Measurements from ENCODE around the gene TINAGL1. TPM values are rescaled to one million over a fixed set of nuclear protein-coding genes. Genes with fewer than 3 reads are reported as not detected.

Gene TINAGL1
- total RNA-seq, 2 donors from 2014 or later, result not detected

- no peaks in the 10 kb centered on the region for H3K9me3 Mint-ChIP-seq
- H3K4me3 Mint-ChIP-seq, result no peak overlapping the region
- peaks cover 13 to 15% of the 10 kb centered on the region in 2 donors for H3K4me1 Mint-ChIP-seq (ENCODE audit: low read depth in 2 of 2)
- DNase-seq (ENCODE audit: low spot score) (no peak), ATAC-seq (no peak)
- peaks cover 6% of the 10 kb centered on the region for H3K36me3 Mint-ChIP-seq
- H3K27ac Mint-ChIP-seq, result no peak overlapping the region
- H3K27me3 Mint-ChIP-seq, result no peaks in the 10 kb centered on the region
Measured at GRCh38 chr1:31626223-31627207, 50.2 kb downstream of the TINAGL1 start.

- no peak for ATAC-seq
- no peak overlapping the region for H3K27ac Mint-ChIP-seq
Measured at GRCh38 chr1:31627301-31627929, 51.1 kb downstream of the TINAGL1 start.

GRCh38 chr1:31627930-31628559, 51.7 kb downstream of the TINAGL1 start:
- H3K36me3 Mint-ChIP-seq, result peaks cover 6% of the 10 kb centered on the region
- H3K4me1 Mint-ChIP-seq (ENCODE audit: low read depth in 2 of 2), result peaks cover 7 to 8% of the 10 kb centered on the region in 2 donors
- H3K27me3 Mint-ChIP-seq, result no peaks in the 10 kb centered on the region
- no peak overlapping the region for H3K27ac Mint-ChIP-seq
- DNase-seq (ENCODE audit: low spot score), result no peak
- H3K4me3 Mint-ChIP-seq, result no peak overlapping the region
- no peak for ATAC-seq
- H3K9me3 Mint-ChIP-seq, result no peaks in the 10 kb centered on the region

More at GRCh38 chr1:31627301-31627929, 51.1 kb downstream of the TINAGL1 start:
- Mint-ChIP-seq H3K4me3 (no peak overlapping the region), H3K36me3 (peaks cover 6% of the 10 kb centered on the region), H3K27me3 (no peaks in the 10 kb centered on the region), H3K9me3 (no peaks in the 10 kb centered on the region), H3K4me1 (ENCODE audit: low read depth in 2 of 2) (peaks cover 7 to 8% of the 10 kb centered on the region in 2 donors)
- DNase-seq (ENCODE audit: low spot score), result no peak

GRCh38 chr1:31628931-31629556, 52.7 kb downstream of the TINAGL1 start:
- H3K36me3 Mint-ChIP-seq, result peaks cover 6% of the 10 kb centered on the region
- H3K27ac Mint-ChIP-seq, result no peak overlapping the region
- DNase-seq (ENCODE audit: low spot score) (no peak), ATAC-seq (no peak)
- no peak overlapping the region for H3K4me3 Mint-ChIP-seq
- no peaks in the 10 kb centered on the region for H3K27me3 Mint-ChIP-seq
- peaks cover 1 to 5% of the 10 kb centered on the region in 2 donors for H3K4me1 Mint-ChIP-seq (ENCODE audit: low read depth in 2 of 2)
- no peaks in the 10 kb centered on the region for H3K9me3 Mint-ChIP-seq

GRCh38 chr1:31632649-31633048, 56.3 kb downstream of the TINAGL1 start:
- no peak for DNase-seq (ENCODE audit: low spot score)
- Mint-ChIP-seq H3K36me3 (peaks cover 6% of the 10 kb centered on the region), H3K27ac (no peak overlapping the region), H3K27me3 (no peaks in the 10 kb centered on the region), H3K4me3 (no peak overlapping the region), H3K4me1 (ENCODE audit: low read depth in 2 of 2) (peaks cover 17 to 18% of the 10 kb centered on the region in 2 donors), H3K9me3 (no peaks in the 10 kb centered on the region)
- ATAC-seq, result no peak

GRCh38 chr1:31633117-31633516, 56.8 kb downstream of the TINAGL1 start:
- peaks cover 21 to 22% of the 10 kb centered on the region in 2 donors for H3K4me1 Mint-ChIP-seq (ENCODE audit: low read depth in 2 of 2)
- H3K9me3 Mint-ChIP-seq, result no peaks in the 10 kb centered on the region
- no peak for ATAC-seq
- peaks cover 6% of the 10 kb centered on the region for H3K36me3 Mint-ChIP-seq
- no peak overlapping the region for H3K27ac Mint-ChIP-seq
- DNase-seq (ENCODE audit: low spot score), result no peak
- H3K27me3 Mint-ChIP-seq, result no peaks in the 10 kb centered on the region
- H3K4me3 Mint-ChIP-seq, result no peak overlapping the region

Other genes with a start within 250 kb of the TINAGL1 start
- not detected for gene FABP3, start 203.4 kb upstream of the TINAGL1 start, total RNA-seq
- gene SERINC2, start 163.3 kb upstream of the TINAGL1 start, total RNA-seq, result under 1 TPM; 0.19 to 0.56 TPM
- not detected for gene HCRTR1, start 41.2 kb downstream of the TINAGL1 start, total RNA-seq
- gene PEF1, start 68.4 kb downstream of the TINAGL1 start, total RNA-seq, result 10 to 100 TPM; 45.5 to 55.9 TPM
- 1 to 10 TPM in 1 of 2 donors, under 1 TPM in 1; 0.73 to 1.6 TPM for gene COL16A1, start 127.5 kb downstream of the TINAGL1 start, total RNA-seq
- 1 to 10 TPM in 1 of 2 donors, not detected in 1; 1.2 TPM for gene ADGRB2, start 187.8 kb downstream of the TINAGL1 start, total RNA-seq
- not detected for gene SPOCD1, start 239.5 kb downstream of the TINAGL1 start, total RNA-seq